GM12865 (cell line): ENCODE measurements around the gene TMEM30A.

Experiments used
- DNase-seq: peaks from one replicate; pipeline ENCODE4 v3.0.0; 2010; ENCODE audit warnings: low read depth
- H3K4me3 ChIP-seq: 2 replicates; pipeline ENCODE4 v1.5.1; 2011; ENCODE audit warnings: mild to moderate bottlenecking, low read depth, low read length, control low read depth
- TF ChIP-seq, protein P1 (sequence below): IDR thresholded peaks from 2 replicates; pipeline ENCODE4 v1.5.1; 2011; ENCODE audit warnings: low read length, control low read depth, low read depth, inconsistent platforms; ENCODE audit not compliant: insufficient read depth; ENCODE audit errors: missing control alignments

TMEM30A gene

DNA sequence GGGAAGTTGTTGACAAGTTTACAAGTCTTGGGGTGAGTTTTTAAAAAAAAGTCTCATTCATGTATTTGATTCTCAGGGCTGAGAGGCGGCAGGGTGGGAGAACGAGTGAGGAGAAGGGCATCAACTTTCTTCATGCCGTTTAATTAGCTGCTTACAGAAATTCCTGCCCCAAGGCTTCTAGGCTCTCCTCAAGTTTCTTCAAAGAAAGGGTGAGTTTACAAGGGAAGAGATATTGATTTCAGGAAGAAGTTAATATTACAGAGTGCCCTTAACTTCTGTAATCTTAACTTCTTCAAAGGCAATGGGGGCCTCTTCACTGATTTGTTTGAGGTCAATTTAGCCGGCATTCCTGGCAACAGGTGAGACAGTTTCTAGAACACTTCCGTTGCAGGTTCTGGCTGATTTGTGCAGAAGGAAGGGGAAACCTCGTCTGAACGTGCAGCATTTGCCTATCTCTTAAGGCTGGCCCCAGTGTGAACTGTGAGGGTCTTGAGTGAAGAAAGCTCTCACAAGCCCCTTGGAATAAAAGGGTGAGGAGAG lies 75.3 kb downstream of the TMEM30A start:
- no peak overlapping the region for H3K4me3 ChIP-seq
- TF ChIP-seq, protein P1, sequence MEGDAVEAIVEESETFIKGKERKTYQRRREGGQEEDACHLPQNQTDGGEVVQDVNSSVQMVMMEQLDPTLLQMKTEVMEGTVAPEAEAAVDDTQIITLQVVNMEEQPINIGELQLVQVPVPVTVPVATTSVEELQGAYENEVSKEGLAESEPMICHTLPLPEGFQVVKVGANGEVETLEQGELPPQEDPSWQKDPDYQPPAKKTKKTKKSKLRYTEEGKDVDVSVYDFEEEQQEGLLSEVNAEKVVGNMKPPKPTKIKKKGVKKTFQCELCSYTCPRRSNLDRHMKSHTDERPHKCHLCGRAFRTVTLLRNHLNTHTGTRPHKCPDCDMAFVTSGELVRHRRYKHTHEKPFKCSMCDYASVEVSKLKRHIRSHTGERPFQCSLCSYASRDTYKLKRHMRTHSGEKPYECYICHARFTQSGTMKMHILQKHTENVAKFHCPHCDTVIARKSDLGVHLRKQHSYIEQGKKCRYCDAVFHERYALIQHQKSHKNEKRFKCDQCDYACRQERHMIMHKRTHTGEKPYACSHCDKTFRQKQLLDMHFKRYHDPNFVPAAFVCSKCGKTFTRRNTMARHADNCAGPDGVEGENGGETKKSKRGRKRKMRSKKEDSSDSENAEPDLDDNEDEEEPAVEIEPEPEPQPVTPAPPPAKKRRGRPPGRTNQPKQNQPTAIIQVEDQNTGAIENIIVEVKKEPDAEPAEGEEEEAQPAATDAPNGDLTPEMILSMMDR: no peak
- no peak for DNase-seq

DNA sequence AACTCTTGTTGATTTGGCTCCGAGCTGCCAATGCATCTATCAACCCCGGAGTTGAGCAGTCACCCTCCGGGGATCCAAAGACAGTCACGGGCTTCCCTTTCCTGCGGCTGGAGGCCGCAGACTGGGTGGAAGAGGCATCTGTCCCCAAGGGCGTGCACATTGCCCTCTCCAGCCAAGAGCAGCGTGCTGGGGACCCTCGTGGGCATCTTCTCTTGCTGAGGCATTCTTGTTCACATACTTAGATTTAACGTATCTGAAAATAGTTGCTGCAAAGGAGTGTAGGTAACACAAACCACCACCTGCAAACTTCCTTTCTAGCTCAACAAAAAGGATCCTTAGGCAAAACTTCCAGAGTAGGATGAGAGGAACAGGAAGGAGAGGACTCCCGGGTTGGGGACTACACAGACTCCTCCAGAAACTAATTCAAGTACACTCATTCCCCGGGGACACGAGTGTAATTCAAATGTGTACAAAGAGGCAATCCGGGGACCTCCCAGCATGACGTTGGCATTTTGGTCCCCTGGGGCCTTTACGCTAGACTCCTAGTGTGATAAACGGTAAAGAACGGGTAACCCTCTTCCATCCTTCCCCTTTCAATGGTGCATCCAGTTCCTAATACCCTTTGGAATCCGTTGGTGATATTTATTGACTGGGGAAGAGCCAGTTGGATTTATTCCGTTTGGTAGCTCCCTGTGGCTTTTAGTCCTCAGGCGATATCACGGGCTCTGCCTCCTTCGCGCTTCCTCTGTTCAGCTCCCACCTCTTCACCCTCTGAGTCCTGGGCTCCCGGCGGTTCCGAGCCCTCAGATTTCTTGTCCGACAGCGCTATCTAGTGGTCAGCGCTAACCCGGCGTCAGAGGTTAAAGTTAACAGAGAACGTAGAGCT lies 76.1 kb downstream of the TMEM30A start:
- peak; percentile 79 for DNase-seq
- no peak overlapping the region; the same call in 1 of the 2 replicates for H3K4me3 ChIP-seq
- TF ChIP-seq, protein P1: peak; percentile 80

DNA sequence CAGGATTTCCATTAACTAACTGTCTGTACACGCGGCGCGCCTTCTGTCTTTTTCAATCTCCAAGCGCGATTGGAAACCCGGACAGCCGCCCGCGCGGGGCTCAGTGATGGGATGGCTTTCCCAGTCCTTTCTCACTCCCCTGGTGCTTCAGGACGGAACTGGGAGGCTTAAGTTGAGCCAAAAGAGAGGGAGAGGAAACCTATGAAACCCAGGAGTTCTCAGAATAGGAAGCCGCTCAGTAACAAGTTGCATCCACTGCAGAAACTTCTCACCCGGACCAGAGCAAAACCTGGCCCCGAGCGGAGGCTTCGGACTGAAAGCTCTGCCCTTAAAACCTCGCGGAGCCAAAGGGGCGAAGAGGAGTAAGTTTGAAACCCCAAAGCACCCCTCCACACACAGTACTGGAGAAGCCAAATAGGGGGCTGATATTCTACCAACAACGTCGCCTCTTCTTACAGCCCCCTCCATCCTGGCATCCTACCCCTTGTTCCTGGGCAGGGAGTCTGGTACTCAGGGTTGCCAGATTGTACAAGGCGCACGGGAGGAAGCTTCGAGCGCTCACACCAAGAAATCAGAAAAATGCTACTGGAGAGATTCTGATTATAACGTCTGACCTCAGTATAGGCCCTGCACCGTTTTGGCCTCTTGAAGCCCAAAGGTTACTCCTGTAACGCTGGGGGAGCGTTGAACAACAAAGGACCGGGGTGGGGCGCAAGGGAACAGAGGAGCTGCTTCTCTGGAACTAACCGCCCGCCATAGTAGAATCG lies 77.8 kb downstream of the TMEM30A start:
- no peak overlapping the region for H3K4me3 ChIP-seq
- TF ChIP-seq, protein P1: no peak
- no peak for DNase-seq

DNA sequence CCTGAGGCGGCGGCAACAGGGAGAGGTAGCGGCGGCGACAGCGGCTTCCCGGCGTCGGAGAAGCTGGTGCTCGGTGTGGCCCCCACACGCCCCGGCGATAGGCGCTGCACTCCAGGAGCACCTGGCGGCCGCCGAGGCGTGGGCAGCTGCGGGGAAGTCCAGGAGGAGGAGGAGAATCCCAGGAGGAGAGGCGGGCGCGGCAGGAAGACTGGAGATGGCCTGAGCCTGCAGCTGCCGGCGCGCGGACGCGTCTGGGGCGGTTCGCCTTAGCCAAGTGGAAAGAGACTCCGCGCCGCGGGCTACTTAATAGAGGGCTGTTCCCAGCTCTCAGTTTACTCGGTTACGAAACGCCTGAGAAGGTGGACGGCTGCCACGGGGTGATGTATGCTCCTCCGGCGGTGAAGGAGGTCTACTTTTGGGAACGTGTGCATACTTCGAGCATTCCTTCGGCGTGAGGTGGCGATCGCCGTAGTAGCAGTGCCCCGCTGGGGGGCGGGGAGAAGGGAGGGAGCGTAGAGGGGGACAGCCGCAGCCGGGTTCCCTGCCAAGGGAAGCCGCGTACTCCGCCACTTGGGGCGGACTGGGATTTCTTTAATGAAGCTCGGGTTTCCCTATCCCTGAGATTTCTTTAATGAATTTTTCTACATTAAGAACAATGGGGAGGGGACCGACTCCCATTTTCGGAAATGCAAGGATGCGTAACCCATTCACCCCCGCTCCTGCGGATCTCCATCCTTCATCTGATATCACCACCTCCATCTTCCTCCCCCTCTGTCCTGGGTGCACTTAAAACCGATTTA lies 78.6 kb downstream of the TMEM30A start, which contains the start of gene COL12A1:
Gene COL12A1, minus strand, starts transcription at position 278 of the 800 bp plus-strand sequence. CDS start 3,261 bp downstream, outside the sequence.
- no peak for DNase-seq
- no peak within 1 kb of the TSS for H3K4me3 ChIP-seq
- TF ChIP-seq, protein P1: no peak

DNA sequence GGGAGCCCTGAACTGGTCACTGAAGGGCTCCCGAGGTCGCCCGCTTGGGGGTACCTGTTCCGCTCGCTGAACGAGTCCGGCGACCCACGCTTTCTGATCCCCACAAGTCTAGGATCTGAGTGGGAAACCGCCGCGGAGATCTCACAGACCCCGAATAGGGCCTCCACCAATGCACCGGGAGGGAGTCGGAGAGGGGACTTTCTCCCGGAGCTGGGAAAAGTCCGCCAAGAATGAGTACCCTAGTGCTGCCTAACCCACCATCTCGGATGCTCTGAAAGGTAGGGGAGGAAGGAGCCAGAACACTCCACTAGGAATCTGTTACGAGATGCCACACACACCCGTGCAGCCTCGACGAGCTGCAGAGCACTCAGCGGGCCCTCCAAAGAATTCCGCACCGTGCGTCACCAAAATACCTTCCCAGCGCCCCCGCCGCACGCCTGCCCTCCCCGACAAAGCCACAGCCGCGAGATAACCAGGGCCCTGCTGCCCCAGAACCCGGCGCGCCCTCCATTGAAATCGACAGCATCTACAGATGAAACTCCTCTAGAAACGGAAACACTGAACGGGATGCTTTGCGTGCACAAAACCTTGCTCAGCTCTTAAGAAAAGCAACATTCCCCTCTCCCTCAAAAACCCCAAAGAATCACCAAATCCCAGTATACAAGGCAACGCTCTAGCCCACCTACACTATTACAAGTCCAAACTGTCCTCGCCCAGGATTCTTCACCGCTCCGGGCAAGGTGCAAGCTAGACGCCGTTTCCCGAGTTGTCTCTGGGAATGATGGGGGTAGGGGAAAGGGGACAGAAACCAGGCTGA lies 79.4 kb downstream of the TMEM30A start:
- H3K4me3 ChIP-seq: no peak overlapping the region

More for the DNA sequence above, 79.4 kb downstream of the TMEM30A start:
- no peak for DNase-seq
- TF ChIP-seq, protein P1: no peak
